BLaER1 treated with 17β-estradiol and CSF1 and Interleukin-3, amounts not matched to agents 10 nM and 100 nM (cell line): ENCODE results near the gene SHD.
A peak's percentile ranks its signal among the peaks of the same experiment; 100 is the strongest.
"Not testable (repeated sequence)": the region's sequence is repeated elsewhere in the genome, so short reads cannot be mapped to it uniquely, and the experiment has no call there.

Experiments used
- H3K27ac ChIP-seq, 11 experiments: shearing (Covaris generic); formaldehyde crosslinking; 2 replicates each; pipeline ENCODE4 v1.8.1; 2022
- H3K27me3 ChIP-seq, 11 experiments: shearing (Covaris generic); formaldehyde crosslinking; 2 replicates each; pipeline ENCODE4 v1.8.1; 2022
- H3K36me3 ChIP-seq, 11 experiments: shearing (Covaris generic); formaldehyde crosslinking; 2 replicates each; pipeline ENCODE4 v1.8.1; 2022
- H3K4me1 ChIP-seq, 10 experiments: shearing (Covaris generic); formaldehyde crosslinking; 2 replicates each; pipeline ENCODE4 v1.8.1; 2022
- H3K4me2 ChIP-seq, 11 experiments: shearing (Covaris generic); formaldehyde crosslinking; 2 replicates each; pipeline ENCODE4 v1.8.1; 2022
- H3K4me3 ChIP-seq, 10 experiments: shearing (Covaris generic); formaldehyde crosslinking; 2 replicates each; pipeline ENCODE4 v1.8.1; 2022
- H3K9ac ChIP-seq, 11 experiments: shearing (Covaris generic); formaldehyde crosslinking; 2 replicates each; pipeline ENCODE4 v1.8.1; 2022
- H3K9me3 ChIP-seq, 11 experiments: shearing (Covaris generic); formaldehyde crosslinking; replicated peaks in 1 of 11; 2 replicates each; pipeline ENCODE4 v1.8.1; 2022
- H4K20me1 ChIP-seq, 11 experiments: shearing (Covaris generic); formaldehyde crosslinking; 2 replicates each; pipeline ENCODE4 v1.8.1; 2022
- Cebpa-rat ChIP-seq, 11 experiments: shearing (Covaris generic); IDR thresholded peaks; 2 replicates each; pipeline ENCODE4 v1.8.1; 2022

Gene SHD

DNA sequence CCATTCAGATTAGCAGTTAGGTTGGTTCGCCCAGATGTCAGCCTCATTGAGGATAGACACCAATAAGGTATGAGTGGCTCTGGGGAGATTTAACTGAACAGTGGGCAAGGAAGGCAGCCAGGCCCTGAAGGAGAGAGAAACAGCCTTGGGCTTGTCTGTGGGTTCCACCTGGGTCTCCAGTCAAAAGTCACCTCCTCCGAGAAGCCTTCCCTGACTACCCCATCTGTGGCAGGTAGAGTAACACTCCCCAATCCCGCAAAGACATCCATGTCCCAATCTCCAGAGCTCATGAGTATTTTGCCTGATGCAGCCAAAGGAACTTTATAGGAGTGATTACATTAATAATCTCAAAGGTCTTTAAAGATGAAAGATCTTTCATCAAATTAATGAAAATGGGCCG lies 40.2 kb upstream of the SHD start:
- H3K9ac ChIP-seq: no peak overlapping the region
- H3K27me3 ChIP-seq: no peaks in the 10 kb centered on the region
- peaks cover 0 to 12% (median 7%) of the 10 kb centered on the region in 11 experiments; a peak in 11 of 22 replicates for H3K9me3 ChIP-seq
- H3K4me1 ChIP-seq: peaks cover 13 to 42% (median 18%) of the 10 kb centered on the region in 10 experiments; a peak in 19 of 20 replicates
- TF ChIP-seq Cebpa-rat (IDR thresholded peaks at IDR 0.05): no peak
- no peak overlapping the region for H3K4me3 ChIP-seq
- H3K36me3 ChIP-seq: peaks cover 0 to 22% (median 0%) of the 10 kb centered on the region in 11 experiments; a peak in 5 of 22 replicates
- 0 out of 22 replicates have a peak, but pooled peaks cover 0 to 10% (median 0%) of the 10 kb centered on the region in 11 experiments for H4K20me1 ChIP-seq
- no peak overlapping the region for H3K4me2 ChIP-seq
- no peak overlapping the region for H3K27ac ChIP-seq

GRCh38 chr19:4241824-4242430 lies 37.1 kb upstream of the SHD start:
- no peak for TF ChIP-seq Cebpa-rat (IDR thresholded peaks at IDR 0.05)
- peaks cover 19 to 48% (median 26%) of the 10 kb centered on the region in 10 experiments for H3K4me1 ChIP-seq
- H3K9ac ChIP-seq: peak overlapping the region in 7 of 11 experiments; percentile 16 to 74 (median 60); a peak in 9 of 22 replicates
- H3K27ac ChIP-seq: peak overlapping the region in 9 of 11 experiments; percentile 29 to 83 (median 65); a peak in 17 of 22 replicates
- peak overlapping the region; percentile 33 to 90 (median 54) for H3K4me2 ChIP-seq
- peaks cover 0 to 13% (median 0%) of the 10 kb centered on the region in 11 experiments; a peak in 5 of 22 replicates for H3K36me3 ChIP-seq
- H4K20me1 ChIP-seq: no peaks in the 10 kb centered on the region
- H3K9me3 ChIP-seq: peaks cover 0 to 12% (median 7%) of the 10 kb centered on the region in 11 experiments; a peak in 11 of 22 replicates
- no peaks in the 10 kb centered on the region for H3K27me3 ChIP-seq
- peak overlapping the region in 3 of 10 experiments; percentile 14 to 37 (median 22); a peak in 3 of 20 replicates for H3K4me3 ChIP-seq

GRCh38 chr19:4245938-4246337 lies 33.1 kb upstream of the SHD start:
- Histone ChIP-seq H3K4me2 (peak overlapping the region; percentile 52 to 87 (median 68); a peak in 21 of 22 replicates), H4K20me1 (peaks cover 0 to 31% (median 9%) of the 10 kb centered on the region in 11 experiments; a peak in 11 of 22 replicates), H3K4me3 (0 out of 20 replicates have a peak overlapping the region, but pooled peaks of 1 of the 10 experiments have one; percentile 75), H3K4me1 (peaks cover 24 to 49% (median 34%) of the 10 kb centered on the region in 10 experiments), H3K9me3 (peaks cover 0 to 11% (median 7%) of the 10 kb centered on the region in 11 experiments; a peak in 11 of 22 replicates), H3K27ac (peak overlapping the region in 9 of 11 experiments; percentile 92 to 99 (median 96); a peak in 13 of 22 replicates), H3K36me3 (peaks cover 22 to 34% (median 28%) of the 10 kb centered on the region in 11 experiments), H3K9ac (peak overlapping the region in 3 of 11 experiments; percentile 93 to 95 (median 95); a peak in 2 of 22 replicates)
- H3K27me3 ChIP-seq: not testable (repeated sequence)

- Histone ChIP-seq H3K9me3 (peaks cover 0 to 3% (median under 1%) of the 10 kb centered on the region in 11 experiments; a peak in 6 of 22 replicates), H3K9ac (peak within 1 kb of the TSS; percentile 89 to 95 (median 94)), H3K4me2 (peak within 1 kb of the TSS; percentile 66 to 87 (median 76)), H3K4me1 (peaks cover 20 to 38% (median 27%) of the 10 kb centered on the region in 10 experiments), H3K27ac (peak within 1 kb of the TSS; percentile 90 to 99 (median 96)), H3K4me3 (peak within 1 kb of the TSS; percentile 57 to 77 (median 70)), H3K36me3 (peaks cover 32 to 44% (median 39%) of the 10 kb centered on the region in 11 experiments), H3K27me3 (no peaks in the 10 kb centered on the region), H4K20me1 (peaks cover 0 to 31% (median 9%) of the 10 kb centered on the region in 11 experiments; a peak in 11 of 22 replicates)
- TF ChIP-seq Cebpa-rat (IDR thresholded peaks at IDR 0.05): no peak
These were observed 32.1 kb upstream of the SHD start, which contains the start of gene YJU2 for GRCh38 chr19:4246767-4247593. YJU2 (plus strand) TSS chr19:4247080; CDS start chr19:4247147, 67 bp downstream.

DNA sequence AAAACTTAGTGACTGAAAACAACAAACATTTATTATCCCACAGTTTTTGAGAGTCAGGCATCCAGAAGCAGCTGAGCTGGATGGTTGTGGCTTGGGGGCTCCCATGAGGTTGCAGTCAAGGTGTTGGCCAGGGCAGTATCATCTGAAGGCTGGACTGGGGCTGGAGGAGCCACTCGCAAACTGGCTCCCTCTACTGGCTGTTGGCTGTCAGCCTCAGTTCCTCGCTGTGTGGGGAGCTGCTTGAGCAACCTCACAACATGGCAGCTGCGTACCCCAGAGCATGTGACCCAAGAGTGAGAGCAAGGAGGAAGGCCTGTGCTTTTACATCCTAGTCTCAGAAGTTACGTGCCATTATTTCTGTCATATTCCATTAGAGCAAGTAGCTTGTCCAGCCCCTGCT lies 22.5 kb upstream of the SHD start:
- H3K4me1 ChIP-seq: peaks cover 12 to 22% (median 17%) of the 10 kb centered on the region in 10 experiments
- H3K27me3 ChIP-seq: no peaks in the 10 kb centered on the region
- H3K4me2 ChIP-seq: no peak overlapping the region
- no peak overlapping the region for H3K9ac ChIP-seq
- H4K20me1 ChIP-seq: peaks cover 0 to 21% (median 0%) of the 10 kb centered on the region in 11 experiments; a peak in 4 of 22 replicates
- no peak for TF ChIP-seq Cebpa-rat (IDR thresholded peaks at IDR 0.05)
- no peak overlapping the region for H3K27ac ChIP-seq
- H3K9me3 ChIP-seq: peaks cover 5 to 13% (median 7%) of the 10 kb centered on the region in 11 experiments; a peak in 18 of 22 replicates
- peaks cover 81 to 100% (median 93%) of the 10 kb centered on the region in 11 experiments for H3K36me3 ChIP-seq
- H3K4me3 ChIP-seq: no peak overlapping the region

DNA sequence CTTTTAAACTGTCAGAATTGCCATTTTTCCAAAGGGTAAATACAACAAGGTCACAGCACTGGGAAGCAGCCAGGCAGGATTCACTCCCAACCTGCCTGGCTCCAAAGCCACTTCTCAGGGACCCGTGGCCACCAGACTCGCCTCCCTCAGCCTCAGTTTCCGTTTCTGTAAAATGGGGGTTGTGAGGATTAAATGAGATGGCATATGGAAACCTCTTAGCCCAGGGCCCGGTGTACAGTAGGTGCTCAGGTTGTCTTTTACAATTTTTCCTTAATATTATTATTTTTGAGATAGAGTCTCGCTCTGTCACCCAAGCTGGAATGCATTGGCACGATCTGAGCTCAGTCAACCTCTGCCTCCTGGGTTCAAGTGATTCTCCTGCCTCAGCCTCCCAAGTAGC lies 22.0 kb upstream of the SHD start:
- Histone ChIP-seq H4K20me1 (peaks cover 0 to 21% (median 0%) of the 10 kb centered on the region in 11 experiments; a peak in 4 of 22 replicates), H3K4me3 (no peak overlapping the region), H3K9ac (no peak overlapping the region), H3K4me1 (peaks cover 12 to 22% (median 18%) of the 10 kb centered on the region in 10 experiments), H3K27me3 (no peaks in the 10 kb centered on the region), H3K9me3 (peaks cover 5 to 13% (median 7%) of the 10 kb centered on the region in 11 experiments; a peak in 18 of 22 replicates), H3K27ac (no peak overlapping the region), H3K4me2 (no peak overlapping the region), H3K36me3 (peaks cover 80 to 100% (median 93%) of the 10 kb centered on the region in 11 experiments)
- no peak for TF ChIP-seq Cebpa-rat (IDR thresholded peaks at IDR 0.05)

DNA sequence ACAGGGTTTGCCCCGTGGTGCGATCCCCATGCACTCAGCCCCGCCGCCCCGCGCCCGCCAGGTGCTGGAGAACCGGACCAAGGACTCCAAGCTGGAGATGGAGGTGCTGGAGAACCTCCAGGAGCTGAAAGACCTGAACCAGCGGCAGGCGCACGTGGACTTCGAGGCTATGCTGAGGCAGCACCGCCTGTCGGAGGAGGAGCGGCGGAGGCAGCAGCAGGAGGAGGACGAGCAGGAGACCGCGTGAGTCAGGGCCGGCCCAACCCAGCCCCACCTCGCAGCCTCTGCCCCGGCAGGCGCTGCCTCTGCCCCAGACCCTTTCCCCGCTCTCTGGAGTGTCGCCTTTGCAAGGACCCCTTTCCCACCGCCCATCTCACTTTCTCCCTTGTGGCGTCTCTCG lies 20.9 kb upstream of the SHD start:
- Histone ChIP-seq H3K4me2 (no peak overlapping the region), H4K20me1 (peaks cover 0 to 18% (median 0%) of the 10 kb centered on the region in 11 experiments; a peak in 4 of 22 replicates), H3K4me1 (peaks cover 12 to 27% (median 21%) of the 10 kb centered on the region in 10 experiments), H3K27me3 (no peaks in the 10 kb centered on the region), H3K36me3 (peaks cover 80 to 100% (median 93%) of the 10 kb centered on the region in 11 experiments), H3K9me3 (peaks cover 5 to 13% (median 7%) of the 10 kb centered on the region in 11 experiments; a peak in 18 of 22 replicates), H3K4me3 (no peak overlapping the region), H3K27ac (no peak overlapping the region), H3K9ac (no peak overlapping the region)
- no peak for TF ChIP-seq Cebpa-rat (IDR thresholded peaks at IDR 0.05)

DNA sequence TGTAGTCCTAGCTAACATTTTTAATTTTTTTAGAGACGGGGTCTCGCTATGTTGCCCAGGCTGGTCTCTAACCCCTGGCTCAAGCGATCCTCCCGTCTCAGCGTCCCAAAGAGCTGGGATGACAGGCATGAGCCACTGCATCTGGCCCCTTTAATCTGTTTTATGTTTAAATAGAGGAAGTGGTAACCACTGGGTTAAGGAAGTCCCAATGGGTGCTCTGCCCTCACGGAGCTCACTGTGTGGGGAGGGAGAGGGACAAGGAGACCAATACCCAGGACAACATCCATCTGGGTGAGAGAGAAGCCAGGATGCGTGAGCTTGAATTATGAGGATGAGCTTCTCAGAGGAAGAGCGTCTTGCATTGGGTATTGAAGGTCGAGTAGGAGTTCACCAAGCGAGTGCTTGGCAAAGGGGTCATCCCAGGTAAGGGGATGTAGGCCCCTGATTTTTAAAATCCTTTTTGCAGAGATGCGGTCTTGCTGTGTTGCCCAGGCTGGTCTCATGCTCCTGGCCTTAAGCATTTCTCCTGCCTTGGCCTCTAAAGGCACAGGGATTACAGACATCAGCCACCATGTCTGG lies 18.4 kb upstream of the SHD start:
- Histone ChIP-seq H4K20me1 (peaks cover 0 to 15% (median 6%) of the 10 kb centered on the region in 11 experiments; a peak in 6 of 22 replicates), H3K27me3 (no peaks in the 10 kb centered on the region), H3K9me3 (peaks cover 5 to 11% (median 7%) of the 10 kb centered on the region in 11 experiments; a peak in 18 of 22 replicates), H3K27ac (peak overlapping the region in 6 of 11 experiments; percentile 10 to 37 (median 23); a peak in 4 of 22 replicates), H3K9ac (peak overlapping the region in 2 of 11 experiments; percentile 14 to 34; a peak in 1 of 22 replicates), H3K4me2 (peak overlapping the region; percentile 29 to 82 (median 49)), H3K4me1 (peaks cover 23 to 52% (median 42%) of the 10 kb centered on the region in 10 experiments), H3K4me3 (no peak overlapping the region), H3K36me3 (peaks cover 62 to 96% (median 84%) of the 10 kb centered on the region in 11 experiments)
- TF ChIP-seq Cebpa-rat (IDR thresholded peaks at IDR 0.05): no peak
